Karpas-422 (cell line): ENCODE results near the gene PTCHD4. TPM values are rescaled to one million over a fixed set of nuclear protein-coding genes. Genes with fewer than 3 reads are reported as not detected.
"Not testable (repeated sequence)": the region's sequence is repeated elsewhere in the genome, so short reads cannot be mapped to it uniquely, and the experiment has no call there.

Source experiments
- DNase-seq: peaks from one replicate; pipeline ENCODE4 v3.0.0-alpha.2; 2015
- H2AFZ ChIP-seq: fragments of 200-600 bp; sonication (generic); 2 replicates; pipeline ENCODE4 v1.6.1; 2014; ENCODE audit warnings: antibody characterized with exemption, low read length, mixed read lengths
- H3K27ac ChIP-seq: fragments of 200-600 bp; sonication (generic); 2 replicates; pipeline ENCODE4 v1.5.1; 2014; ENCODE audit warnings: mild to moderate bottlenecking, low read length, moderate library complexity
- H3K27me3 ChIP-seq: fragments of 200-600 bp; sonication (generic); 2 replicates; pipeline ENCODE4 v1.6.1; 2014; ENCODE audit warnings: low read length, mixed read lengths
- H3K36me3 ChIP-seq: fragments of 200-600 bp; sonication (generic); 2 replicates; pipeline ENCODE4 v1.6.1; 2014; ENCODE audit warnings: low read length, mixed read lengths; ENCODE audit not compliant: insufficient read depth
- H3K4me1 ChIP-seq: fragments of 200-600 bp; sonication (generic); 2 replicates; pipeline ENCODE4 v1.6.1; 2014; ENCODE audit warnings: mild to moderate bottlenecking, low read length, mixed read lengths
- H3K4me2 ChIP-seq: fragments of 200-600 bp; sonication (generic); 2 replicates; pipeline ENCODE4 v1.6.1; 2014; ENCODE audit warnings: low read length, low read depth, mild to moderate bottlenecking; ENCODE audit not compliant: poor library complexity, severe bottlenecking
- H3K4me3 ChIP-seq: fragments of 200-600 bp; sonication (generic); 2 replicates; pipeline ENCODE4 v1.5.1; 2014; ENCODE audit warnings: mild to moderate bottlenecking, antibody characterized with exemption, low read length, mixed read lengths
- H3K79me2 ChIP-seq: fragments of 200-600 bp; sonication (generic); 2 replicates; pipeline ENCODE4 v1.6.1; 2014; ENCODE audit warnings: mild to moderate bottlenecking, low read length, mixed read lengths
- H3K9ac ChIP-seq: fragments of 200-600 bp; sonication (generic); 2 replicates; pipeline ENCODE4 v1.6.0; 2014; ENCODE audit warnings: low read length
- H3K9me2 ChIP-seq: fragments of 200-600 bp; sonication (generic), shearing (Covaris generic); replicated peaks from 2 replicates; pipeline ENCODE4 v1.6.0; 2014; ENCODE audit warnings: mild to moderate bottlenecking, low read length, moderate library complexity; ENCODE audit not compliant: insufficient read depth
- H3K9me3 ChIP-seq: fragments of 300-700, 200-600 bp; sonication (generic); 2 replicates; pipeline ENCODE4 v1.6.1; 2014; ENCODE audit warnings: low read length, mixed read lengths
- H4K20me1 ChIP-seq: fragments of 200-600 bp; sonication (generic); 2 replicates; pipeline ENCODE4 v1.6.1; 2014; ENCODE audit warnings: mild to moderate bottlenecking, antibody characterized with exemption, low read length, low read depth; ENCODE audit not compliant: insufficient read depth
- total RNA-seq: library from RNA; depleted of rRNA; stranded (reverse); fragments of >200 nt; shearing (Covaris generic); gene quantifications from 2 replicates; pipeline ENCODE4 v1.2.3, GENCODE V29; 2014; ENCODE audit warnings: low replicate concordance

Gene PTCHD4
- total RNA-seq, 1 experiment from 2014 or later, result not detected

- no peaks in the 10 kb centered on the region for H3K4me1 ChIP-seq
- H3K9ac ChIP-seq, result no peak overlapping the region
- DNase-seq, result no peak
- no peak overlapping the region for H3K4me2 ChIP-seq
- no peak overlapping the region for H3K27ac ChIP-seq
- H3K36me3 ChIP-seq, result no peaks in the 10 kb centered on the region
- no peak overlapping the region for H3K4me3 ChIP-seq
- no peaks in the 10 kb centered on the region for H3K9me2 ChIP-seq
- H3K9me3 ChIP-seq, result no peaks in the 10 kb centered on the region
- H4K20me1 ChIP-seq, result no peaks in the 10 kb centered on the region
- H3K79me2 ChIP-seq, result no peaks in the 10 kb centered on the region
- no peaks in the 10 kb centered on the region for H3K27me3 ChIP-seq
- no peak overlapping the region for H2AFZ ChIP-seq
Measured at GRCh38 chr6:48110436-48111142, 408 bp downstream of the PTCHD4 start.

GRCh38 chr6:48109944-48110343, 1.1 kb downstream of the PTCHD4 start:
- no peak overlapping the region for H2AFZ ChIP-seq
- no peak overlapping the region for H3K4me3 ChIP-seq
- H3K79me2 ChIP-seq, result no peaks in the 10 kb centered on the region
- no peak overlapping the region for H3K9ac ChIP-seq
- no peaks in the 10 kb centered on the region for H3K36me3 ChIP-seq
- no peak overlapping the region for H3K27ac ChIP-seq
- H3K9me3 ChIP-seq, result no peaks in the 10 kb centered on the region
- H3K4me1 ChIP-seq, result no peaks in the 10 kb centered on the region
- no peak for DNase-seq
- H4K20me1 ChIP-seq, result no peaks in the 10 kb centered on the region
- H3K27me3 ChIP-seq, result no peaks in the 10 kb centered on the region
- no peaks in the 10 kb centered on the region for H3K9me2 ChIP-seq
- H3K4me2 ChIP-seq, result no peak overlapping the region

- H3K79me2 ChIP-seq, H4K20me1 ChIP-seq, H2AFZ ChIP-seq, H3K9me3 ChIP-seq, DNase-seq, H3K4me1 ChIP-seq, H3K9me2 ChIP-seq, H3K9ac ChIP-seq, H3K4me2 ChIP-seq, H3K27ac ChIP-seq, H3K4me3 ChIP-seq, H3K27me3 ChIP-seq, H3K36me3 ChIP-seq: not testable (repeated sequence)
Measured at GRCh38 chr6:48102476-48103195, 8.4 kb downstream of the PTCHD4 start.

- H3K27ac ChIP-seq, result no peak overlapping the region
- no peaks in the 10 kb centered on the region for H3K27me3 ChIP-seq
- no peak overlapping the region for H3K4me3 ChIP-seq
- no peaks in the 10 kb centered on the region for H3K9me3 ChIP-seq
- no peaks in the 10 kb centered on the region for H3K36me3 ChIP-seq
- H4K20me1 ChIP-seq, result no peaks in the 10 kb centered on the region
- no peaks in the 10 kb centered on the region for H3K4me1 ChIP-seq
- H3K9ac ChIP-seq, result no peak overlapping the region
- no peak overlapping the region for H2AFZ ChIP-seq
- DNase-seq, result no peak
- H3K4me2 ChIP-seq, result no peak overlapping the region
- H3K79me2 ChIP-seq, result no peaks in the 10 kb centered on the region
- H3K9me2 ChIP-seq, result no peaks in the 10 kb centered on the region
Measured at GRCh38 chr6:48101290-48101689, 9.7 kb downstream of the PTCHD4 start.

GRCh38 chr6:48100588-48100895, 10.5 kb downstream of the PTCHD4 start:
- Histone ChIP-seq H4K20me1 (no peaks in the 10 kb centered on the region), H3K4me2 (no peak overlapping the region), H3K4me1 (no peaks in the 10 kb centered on the region), H3K9me3 (no peaks in the 10 kb centered on the region), H2AFZ (no peak overlapping the region), H3K79me2 (no peaks in the 10 kb centered on the region), H3K27ac (no peak overlapping the region), H3K9ac (no peak overlapping the region), H3K4me3 (no peak overlapping the region), H3K9me2 (no peaks in the 10 kb centered on the region), H3K27me3 (no peaks in the 10 kb centered on the region), H3K36me3 (no peaks in the 10 kb centered on the region)
- DNase-seq, result no peak

GRCh38 chr6:48099713-48100587, 11.0 kb downstream of the PTCHD4 start:
- H4K20me1 ChIP-seq, result no peaks in the 10 kb centered on the region
- no peak overlapping the region for H3K4me2 ChIP-seq
- no peaks in the 10 kb centered on the region for H3K27me3 ChIP-seq
- H3K9me2 ChIP-seq, result no peaks in the 10 kb centered on the region
- no peak overlapping the region for H3K27ac ChIP-seq
- no peaks in the 10 kb centered on the region for H3K36me3 ChIP-seq
- DNase-seq, result no peak
- no peaks in the 10 kb centered on the region for H3K9me3 ChIP-seq
- H3K79me2 ChIP-seq, result no peaks in the 10 kb centered on the region
- no peaks in the 10 kb centered on the region for H3K4me1 ChIP-seq
- no peak overlapping the region for H3K9ac ChIP-seq
- H3K4me3 ChIP-seq, result no peak overlapping the region
- no peak overlapping the region for H2AFZ ChIP-seq

- Histone ChIP-seq H3K9me3 (no peaks in the 10 kb centered on the region), H3K9me2 (no peaks in the 10 kb centered on the region), H3K79me2 (no peaks in the 10 kb centered on the region), H3K4me3 (no peak overlapping the region), H3K4me2 (no peak overlapping the region), H3K36me3 (no peaks in the 10 kb centered on the region), H3K27me3 (no peaks in the 10 kb centered on the region), H3K4me1 (no peaks in the 10 kb centered on the region), H2AFZ (no peak overlapping the region), H3K9ac (no peak overlapping the region), H3K27ac (no peak overlapping the region), H4K20me1 (no peaks in the 10 kb centered on the region)
- DNase-seq, result no peak
Measured at GRCh38 chr6:48098923-48099322, 12.1 kb downstream of the PTCHD4 start.

GRCh38 chr6:48092550-48093217, 18.3 kb downstream of the PTCHD4 start:
- H2AFZ ChIP-seq, result no peak overlapping the region
- H3K4me2 ChIP-seq, result no peak overlapping the region
- no peaks in the 10 kb centered on the region for H3K36me3 ChIP-seq
- no peaks in the 10 kb centered on the region for H3K9me3 ChIP-seq
- H3K9ac ChIP-seq, result no peak overlapping the region
- no peaks in the 10 kb centered on the region for H3K79me2 ChIP-seq
- no peak overlapping the region for H3K27ac ChIP-seq
- H3K9me2 ChIP-seq, result no peaks in the 10 kb centered on the region
- H4K20me1 ChIP-seq, result no peaks in the 10 kb centered on the region
- H3K4me1 ChIP-seq, result no peaks in the 10 kb centered on the region
- DNase-seq, result no peak
- no peaks in the 10 kb centered on the region for H3K27me3 ChIP-seq
- no peak overlapping the region for H3K4me3 ChIP-seq
